GM19351 (cell line): ENCODE data around the gene C14orf132.

ENCODE experiments used
- ATAC-seq: cut with Tn5 transposase; IDR thresholded peaks from one replicate; pipeline ENCODE4 v1.9.1; 2021; ENCODE audit warnings: mild to moderate bottlenecking, moderate library complexity; ENCODE audit not compliant: unreplicated experiment

The C14orf132 gene

DNA sequence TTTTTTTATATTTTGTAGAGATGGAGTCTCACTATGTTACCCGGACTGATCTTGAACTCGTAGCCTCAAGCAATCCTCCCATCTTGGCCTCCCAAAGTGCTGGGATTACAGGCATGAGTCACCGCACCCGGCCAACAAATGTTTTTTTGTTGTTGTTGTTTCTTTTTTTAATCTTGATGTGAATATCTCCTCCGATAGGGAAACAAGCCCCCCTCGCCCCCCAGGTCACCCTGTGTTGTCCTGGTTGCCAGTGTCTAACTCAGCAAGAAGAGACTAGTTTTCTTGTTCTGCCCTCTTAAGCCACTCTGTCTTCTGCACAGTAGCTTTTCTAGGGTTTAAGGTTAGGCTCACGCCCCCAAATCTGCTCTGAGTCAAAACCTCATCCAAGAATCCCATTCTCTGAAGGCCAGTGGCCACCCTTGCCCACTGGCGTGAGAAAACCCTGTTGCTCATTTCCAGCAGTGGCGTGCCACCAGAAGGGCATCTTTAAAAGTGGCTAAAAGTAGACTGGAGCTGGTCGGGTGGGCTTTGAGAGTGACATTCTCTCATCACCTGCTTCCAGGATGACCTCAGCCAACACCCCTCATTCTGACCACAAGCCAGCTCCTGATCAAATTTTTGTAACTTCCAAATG is 42.7 kb downstream of the C14orf132 start:
- ATAC-seq = no peak

DNA sequence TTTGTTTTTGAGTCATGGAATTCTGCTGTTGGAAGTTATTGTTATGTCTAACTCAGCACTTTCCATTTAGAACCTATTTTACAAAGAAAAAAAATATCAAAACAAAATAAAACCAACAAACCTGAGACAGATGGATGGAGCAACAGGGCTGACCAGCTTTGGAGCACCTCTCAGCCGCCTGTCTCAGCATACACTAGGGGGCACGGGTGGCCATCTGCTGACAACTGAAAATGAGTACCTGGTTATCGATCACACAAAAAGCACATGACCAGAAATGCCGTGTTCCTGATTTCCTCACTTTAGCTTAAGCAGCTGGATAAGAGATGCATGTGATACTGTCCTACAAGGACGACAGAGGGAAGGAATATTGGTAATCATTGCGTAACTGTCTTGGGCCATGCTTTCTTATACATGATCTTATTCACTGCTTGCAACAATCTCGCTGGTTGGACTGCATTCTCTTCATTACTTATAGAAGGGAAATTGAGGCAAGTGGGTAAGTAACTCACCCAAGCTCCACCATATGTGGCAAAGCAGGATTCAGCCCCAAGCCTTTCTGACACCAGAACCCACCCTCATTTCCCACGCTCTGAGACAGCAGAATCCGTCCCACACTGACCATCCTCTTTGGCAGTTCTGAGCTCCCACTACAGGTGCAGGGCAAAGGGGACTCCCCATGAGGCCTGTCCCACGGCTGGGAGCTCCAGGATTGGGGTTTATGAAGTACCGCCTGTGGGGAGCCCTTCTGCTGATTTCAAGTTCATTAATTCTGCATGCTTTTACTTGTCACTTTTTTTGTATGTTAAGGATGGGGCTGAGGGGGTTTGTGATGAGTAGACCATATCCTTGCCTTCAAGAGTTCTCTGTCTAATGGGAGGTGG is 43.5 kb downstream of the C14orf132 start:
- no peak for ATAC-seq

DNA sequence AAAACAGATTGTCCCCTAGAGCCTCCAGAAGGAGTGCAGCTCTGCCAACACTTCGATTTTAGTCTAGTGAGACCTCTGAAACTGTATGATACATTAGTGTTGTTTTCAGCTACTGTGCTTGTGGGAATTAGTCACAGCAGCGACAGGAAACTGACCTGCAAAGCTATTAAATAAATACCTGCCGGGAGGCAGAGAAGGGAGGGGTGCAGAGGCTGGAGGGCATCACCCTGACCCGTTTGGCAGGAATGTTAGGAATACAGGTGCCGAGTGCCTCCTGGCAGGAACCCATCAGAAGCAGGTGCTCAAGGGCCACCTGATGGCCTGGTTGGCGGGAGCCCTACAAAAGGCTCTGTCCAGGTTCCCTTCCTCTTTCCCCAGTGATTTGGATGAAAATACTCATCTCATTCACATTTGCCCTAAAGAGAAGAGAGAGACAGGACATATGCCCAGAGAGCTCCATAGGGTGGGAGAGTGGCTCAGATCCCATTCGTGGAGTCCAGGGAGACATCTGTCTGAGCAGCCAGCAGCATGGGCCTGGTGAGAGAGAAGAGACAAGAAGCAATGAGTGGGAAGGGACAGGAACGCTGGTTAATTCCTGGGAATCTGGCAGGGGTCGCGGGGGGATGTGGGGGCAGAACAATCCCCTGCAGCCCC is 44.6 kb downstream of the C14orf132 start:
- ATAC-seq = no peak

DNA sequence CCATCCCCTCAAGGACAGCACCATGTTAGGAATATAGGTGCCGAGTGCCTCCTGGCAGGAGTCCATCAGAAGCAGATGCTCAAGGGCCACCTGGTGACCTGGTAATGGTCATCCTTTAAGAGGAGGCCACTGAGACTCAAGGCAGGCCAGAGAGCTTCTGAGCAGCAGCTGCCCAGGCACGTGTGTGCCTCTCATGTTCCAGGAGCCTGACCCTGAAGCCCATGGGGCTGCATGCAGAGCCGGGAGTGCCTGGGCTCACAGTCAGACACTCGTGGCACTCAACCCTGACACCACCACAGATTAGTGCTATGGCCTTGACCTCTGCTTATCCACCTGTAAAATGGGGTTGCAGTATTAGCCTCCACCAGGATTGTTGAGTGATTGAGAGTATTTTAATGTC is 45.6 kb downstream of the C14orf132 start:
- no peak for ATAC-seq

DNA sequence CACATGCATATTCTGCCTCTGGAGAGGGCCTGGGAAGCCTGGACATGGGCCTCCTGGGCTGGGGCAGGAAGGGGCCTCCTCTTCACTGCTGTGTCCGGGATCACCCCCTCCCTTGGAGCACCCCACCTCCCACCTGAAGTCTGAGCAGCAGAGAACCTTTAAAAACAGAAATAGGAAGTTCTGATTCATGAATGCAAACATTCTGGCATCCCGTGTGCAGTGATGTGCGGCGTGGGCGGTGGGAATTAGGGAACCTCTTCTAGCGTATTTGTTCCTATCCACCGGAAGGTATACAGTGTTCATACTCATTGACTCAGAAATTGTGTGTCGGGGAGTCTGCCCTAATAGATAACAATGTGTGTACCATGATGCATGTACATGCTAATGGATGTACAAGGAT is 46.2 kb downstream of the C14orf132 start:
- ATAC-seq = no peak

DNA sequence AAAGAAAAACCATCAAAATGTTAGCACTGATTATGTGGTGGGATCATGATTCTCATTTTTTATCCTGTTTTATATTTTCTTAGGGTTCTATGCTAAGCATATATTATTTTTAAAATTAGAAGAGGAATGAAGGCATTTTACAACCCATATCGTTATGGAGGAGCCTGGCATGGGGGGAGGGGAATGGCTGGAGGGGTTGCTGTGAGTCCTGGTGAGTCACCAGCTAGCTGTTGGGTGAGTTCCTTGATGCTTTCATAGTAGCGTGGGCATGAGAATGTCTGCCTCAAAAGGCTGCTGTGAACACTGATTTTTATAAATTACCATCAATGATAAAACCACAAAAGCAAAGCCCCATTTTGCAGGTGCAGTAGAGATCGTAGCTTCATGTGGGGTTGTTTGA is 46.9 kb downstream of the C14orf132 start:
- no peak for ATAC-seq

DNA sequence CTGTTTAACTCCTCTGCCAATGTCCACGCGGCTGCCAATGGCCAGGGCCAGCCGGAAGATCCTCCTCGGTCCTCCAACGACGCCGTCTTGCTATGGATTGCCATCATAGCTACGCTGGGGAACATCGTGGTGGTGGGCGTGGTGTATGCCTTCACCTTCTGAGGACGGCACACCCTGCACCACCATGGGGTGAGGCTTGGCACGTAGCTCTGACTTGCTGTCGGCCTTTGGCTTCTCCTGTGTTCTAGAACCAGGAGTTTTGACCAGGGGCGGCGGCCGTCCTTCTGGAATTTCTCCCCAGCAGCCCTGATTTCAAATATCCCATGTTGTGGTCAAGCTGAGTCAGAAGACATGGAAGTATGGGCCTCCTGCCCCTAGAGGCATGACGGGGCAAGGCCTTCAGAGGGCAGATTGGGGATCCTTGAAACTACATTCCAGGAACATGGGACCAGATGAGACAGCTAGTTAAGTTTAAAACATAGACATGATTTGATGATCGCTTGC is 47.5 kb downstream of the C14orf132 start:
- ATAC-seq = no peak

DNA sequence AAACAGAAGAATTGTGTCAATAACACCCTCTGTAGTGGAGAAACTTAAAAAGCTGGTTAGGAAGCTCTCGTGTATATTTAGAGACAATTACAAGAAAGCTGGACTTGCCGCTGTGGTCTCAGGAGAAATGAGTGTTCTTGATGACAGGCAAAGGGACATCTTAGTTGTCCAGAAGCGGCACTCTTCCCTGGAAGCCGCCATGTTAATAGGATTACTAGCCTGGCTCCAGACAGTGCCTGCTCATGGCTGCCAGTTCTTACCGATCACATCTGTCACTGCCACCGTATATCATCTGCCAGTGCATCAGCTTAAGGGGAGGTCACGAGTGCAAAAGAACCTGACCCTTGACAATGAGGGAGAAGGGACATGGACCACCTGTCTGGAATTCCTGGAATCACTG is 48.9 kb downstream of the C14orf132 start:
- no peak for ATAC-seq

DNA sequence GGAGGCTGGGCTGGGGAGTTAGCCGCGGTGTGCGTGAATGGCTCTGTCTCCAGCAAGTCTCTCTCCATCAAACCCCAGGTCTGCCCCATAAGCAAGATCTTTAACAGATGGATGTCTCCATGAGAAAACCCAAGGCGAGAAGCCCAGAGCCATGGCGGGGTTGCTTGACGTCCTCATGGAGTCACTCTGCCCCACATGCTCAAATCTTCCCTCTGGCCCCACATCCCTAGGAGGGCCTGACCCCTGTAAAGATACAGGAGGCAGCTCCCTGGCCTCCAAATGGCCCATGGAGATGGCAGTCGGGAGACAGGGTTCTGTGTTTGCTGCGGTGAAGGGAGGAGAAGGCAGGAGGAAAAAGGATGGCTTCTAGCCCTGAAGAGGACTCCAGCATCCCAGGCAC is 49.3 kb downstream of the C14orf132 start:
- no peak for ATAC-seq

DNA sequence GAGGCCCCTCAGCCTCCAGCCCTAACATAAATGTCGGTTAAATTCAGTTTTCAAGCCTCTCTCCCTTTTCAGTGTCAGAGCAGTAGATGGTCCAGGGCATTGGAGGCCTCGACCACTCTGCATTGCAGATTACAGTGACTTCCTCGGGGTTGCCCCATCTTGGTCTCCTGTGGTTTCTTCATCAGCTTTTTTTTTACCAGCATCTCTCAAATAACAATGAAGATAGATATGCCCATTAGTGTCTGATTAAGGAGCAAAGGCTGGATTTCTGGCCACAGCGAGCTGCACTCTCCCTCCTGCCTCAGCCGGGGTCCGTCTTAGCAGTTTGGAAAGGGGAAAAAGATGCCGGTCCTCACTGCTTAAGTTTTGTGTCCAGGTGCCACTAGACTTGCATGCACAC is 49.7 kb downstream of the C14orf132 start:
- no peak for ATAC-seq

DNA sequence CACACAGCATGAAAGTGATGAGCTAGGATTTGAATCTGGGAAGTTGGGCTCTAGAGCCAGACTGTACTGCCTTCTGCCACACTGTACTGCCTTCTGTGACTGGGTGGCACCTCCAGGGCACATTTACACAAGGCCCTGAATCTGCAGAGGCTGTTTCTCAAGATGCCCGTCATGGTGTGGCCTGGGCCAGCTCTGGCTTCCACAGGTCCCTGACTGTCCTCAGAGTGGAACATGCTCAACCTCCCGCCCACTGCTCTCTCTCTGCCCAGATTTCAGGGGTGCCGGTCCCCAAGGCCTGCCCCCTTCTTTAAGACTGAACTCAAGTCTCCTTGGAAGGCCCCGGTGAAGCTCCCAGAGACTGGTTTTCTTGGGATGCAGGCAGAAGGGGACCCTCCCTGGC is 50.2 kb downstream of the C14orf132 start:
- ATAC-seq = no peak

DNA sequence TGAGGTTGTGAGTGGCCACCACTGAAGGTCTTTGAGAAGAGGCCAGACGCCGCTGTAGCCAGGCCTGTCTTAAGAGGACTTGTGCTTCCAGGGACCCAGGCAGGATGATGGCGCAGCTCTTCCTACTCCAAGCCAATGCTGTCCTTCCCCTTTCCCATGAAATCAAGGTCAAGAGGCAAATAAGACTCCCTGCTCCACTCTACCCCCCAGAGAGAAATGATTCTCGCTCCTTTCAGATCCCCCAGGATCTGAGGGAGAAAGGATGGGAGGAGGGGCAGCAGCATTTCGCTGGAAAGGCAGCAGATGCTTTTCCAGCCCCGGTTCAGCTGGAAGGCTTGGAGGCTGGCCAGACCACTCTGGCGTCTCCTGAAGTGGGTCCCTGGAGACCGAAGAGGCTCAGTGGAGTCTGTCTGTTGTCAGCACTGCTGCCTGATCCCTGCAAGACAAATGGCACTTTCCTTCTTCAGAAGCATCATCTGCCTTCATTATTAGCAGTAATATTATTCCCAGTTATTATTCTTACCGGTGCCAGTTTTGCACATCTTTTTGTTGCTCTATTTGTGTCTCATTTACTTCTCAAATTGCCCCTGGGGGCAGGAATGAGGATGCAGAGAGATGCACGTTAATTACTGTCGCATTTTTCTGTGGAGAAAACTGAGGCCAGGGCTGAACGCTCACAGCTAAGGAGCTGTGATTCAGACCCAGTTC is 51.4 kb downstream of the C14orf132 start:
- no peak for ATAC-seq

DNA sequence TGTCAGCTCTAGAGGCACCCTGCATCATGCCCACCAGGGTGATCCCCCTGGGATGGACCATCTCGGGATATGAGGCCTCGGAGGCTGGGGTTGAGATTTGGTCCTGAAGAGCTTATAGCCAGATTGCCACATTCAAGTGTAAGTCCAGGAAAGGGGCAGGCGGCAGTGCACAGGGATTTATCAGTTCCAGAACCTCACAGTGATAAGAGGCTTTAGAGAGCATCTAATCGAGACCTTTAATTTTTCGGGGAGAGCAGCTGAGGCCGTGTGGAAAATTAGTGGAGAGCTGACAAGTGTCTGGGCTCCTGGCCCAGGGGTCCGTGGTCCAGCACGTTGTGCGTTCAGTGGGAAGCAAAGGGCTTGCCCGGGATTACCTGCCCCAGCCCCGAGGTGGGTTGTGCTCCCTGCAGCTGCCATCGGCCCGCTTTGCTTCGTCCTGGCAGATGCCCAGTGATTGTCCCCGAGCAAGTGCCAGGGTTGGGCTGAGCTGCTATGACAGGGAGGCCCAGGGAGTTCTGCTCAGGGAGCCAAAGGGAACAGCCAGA is 52.1 kb downstream of the C14orf132 start:
- ATAC-seq = no peak

DNA sequence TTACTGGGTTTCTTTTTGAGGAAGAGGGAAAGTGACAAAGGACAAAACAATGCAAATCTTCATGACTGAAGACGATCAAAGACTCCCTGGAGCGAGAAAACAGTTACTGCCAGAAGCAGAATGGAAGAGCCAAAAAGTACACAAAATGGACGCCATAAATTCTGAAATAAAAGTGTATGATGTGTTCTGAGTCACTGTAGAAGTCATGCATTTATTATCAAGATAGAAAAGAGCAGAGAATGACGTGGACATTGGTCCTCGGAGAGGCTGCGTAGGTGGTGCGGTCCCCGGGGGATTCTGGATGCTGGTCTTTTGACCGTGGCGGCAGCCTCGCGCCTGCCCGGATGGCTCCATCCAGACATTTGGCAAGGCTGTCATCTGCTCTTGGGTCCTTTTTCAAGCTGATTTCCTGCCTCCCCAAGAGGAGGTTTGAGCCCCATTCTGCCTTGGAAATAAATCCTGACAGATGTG is 52.8 kb downstream of the C14orf132 start:
- no peak for ATAC-seq

DNA sequence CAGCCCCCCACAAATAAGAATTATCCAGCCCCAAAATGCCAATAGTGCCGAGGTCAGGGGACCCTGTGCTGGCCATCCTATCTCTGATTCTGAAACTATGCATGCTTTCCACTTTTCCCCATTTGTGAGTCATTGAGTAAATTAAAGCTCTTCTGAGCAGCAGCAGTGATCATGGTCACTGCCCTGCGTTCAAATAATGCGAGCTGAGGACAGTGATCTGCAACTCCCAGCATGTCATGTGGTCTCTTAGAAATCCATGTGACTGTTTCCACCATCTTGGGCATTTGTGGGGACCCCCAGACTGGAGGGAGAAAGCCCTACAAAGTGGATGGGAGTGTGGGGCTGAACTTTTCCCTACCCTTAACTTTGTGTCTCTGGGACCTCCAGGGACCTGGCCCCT is 53.8 kb downstream of the C14orf132 start:
- no peak for ATAC-seq

DNA sequence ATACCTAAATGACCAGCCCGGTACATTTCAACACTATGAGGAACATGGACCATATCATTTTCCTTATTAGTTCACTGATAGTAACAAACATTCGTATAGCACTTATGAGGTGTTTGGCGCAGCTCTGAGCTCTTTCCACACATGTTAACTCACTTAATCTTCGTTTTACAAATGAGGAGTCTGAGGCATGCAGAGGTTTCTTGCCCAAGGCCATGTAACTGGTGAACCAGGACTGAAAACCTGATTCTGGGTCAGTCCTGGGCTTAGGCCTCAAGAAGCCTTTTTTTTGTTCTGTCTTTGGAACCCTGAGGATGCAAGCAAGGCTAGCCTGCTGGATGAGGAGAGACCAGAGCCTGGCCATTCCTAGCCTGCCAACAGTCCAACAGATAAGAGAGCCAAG is 55.0 kb downstream of the C14orf132 start:
- no peak for ATAC-seq

DNA sequence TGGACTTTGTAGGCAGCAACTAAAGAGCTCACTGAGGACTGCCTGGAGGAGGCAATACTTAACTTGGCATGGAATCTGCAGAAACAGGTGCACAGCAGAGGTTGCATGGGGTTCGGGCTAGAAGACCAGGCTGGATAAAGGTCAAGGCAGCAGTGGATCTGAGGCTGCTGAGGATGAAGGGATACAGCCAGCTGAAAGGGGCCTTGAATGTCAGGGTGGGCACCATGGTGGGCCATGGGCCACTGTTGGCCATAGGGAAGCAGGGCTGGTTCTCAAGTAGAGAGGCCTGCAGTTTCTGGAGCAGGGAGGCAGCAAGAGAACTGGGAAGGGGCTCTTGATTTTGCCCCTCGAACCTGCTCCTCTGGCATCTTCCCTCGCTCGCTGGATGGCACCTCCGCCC is 55.5 kb downstream of the C14orf132 start:
- ATAC-seq = no peak

DNA sequence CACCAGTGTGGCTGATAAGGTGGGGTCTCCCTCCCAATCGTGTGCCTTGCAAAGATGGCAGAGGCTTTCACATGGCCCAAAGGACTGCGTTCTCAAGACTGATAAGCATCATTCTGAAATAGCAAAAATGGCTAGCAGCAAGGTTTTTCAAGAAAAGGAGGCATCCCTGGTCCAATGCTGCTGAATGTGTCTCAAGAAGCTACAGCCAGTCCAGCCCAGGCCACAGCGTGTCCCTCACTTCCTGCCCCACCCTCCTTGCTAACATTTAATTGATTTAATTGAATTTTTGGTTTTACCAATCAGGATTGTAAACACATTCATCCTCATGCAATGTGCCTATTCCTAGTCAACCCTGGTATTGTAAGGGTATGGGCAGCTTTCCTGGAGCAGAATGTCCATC is 55.9 kb downstream of the C14orf132 start:
- ATAC-seq = no peak

DNA sequence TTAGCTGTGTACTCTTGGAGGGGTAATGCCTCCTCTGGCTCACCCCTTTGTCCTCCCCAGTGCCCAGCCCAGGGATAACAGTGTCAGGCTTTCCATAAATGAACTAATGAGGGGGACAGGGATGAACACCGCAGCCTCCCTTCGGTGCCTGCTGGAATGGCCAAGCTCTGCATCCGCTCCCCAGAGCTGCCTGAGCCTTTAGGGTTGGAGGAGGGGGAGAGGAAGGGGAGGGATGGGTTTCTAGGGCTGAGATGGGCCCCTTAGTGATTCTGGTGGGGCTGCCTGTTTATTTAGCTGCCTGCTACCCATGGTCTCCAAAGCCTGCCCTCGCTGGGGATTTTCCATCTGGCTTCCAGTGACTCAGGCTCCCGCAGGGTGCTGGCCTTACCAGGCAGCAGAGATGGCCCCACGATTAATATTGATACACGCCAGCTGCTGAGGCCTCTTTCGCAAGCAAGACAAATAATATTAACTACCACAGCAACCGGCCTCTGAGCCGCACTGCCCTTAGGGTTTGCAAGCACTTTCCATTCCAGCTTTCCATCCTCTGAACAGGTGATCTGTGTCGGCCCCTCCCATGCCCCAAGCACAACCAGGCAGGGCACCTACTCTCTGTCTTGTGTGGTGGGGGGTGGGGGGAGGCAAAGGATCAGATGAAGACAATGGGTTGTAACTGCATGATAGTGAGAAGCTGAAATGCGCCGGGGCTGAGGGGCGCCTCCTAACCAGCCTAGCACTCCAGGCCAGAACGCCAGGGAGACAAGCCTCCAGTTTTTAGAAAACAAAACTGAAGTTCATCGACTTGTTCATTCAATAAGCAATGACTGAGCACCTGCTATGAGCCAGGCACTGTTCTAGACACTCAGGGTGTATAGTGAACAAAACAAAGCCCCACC is 56.7 kb downstream of the C14orf132 start:
- no peak for ATAC-seq
